NCI-H1092 treated with DMSO at 0.1 percent for 48 hours (cell line): ENCODE measurements around the gene SCAPER.
A peak's percentile ranks its signal among the peaks of the same experiment; 100 is the strongest.
"Not testable (repeated sequence)": the region's sequence is repeated elsewhere in the genome, so short reads cannot be mapped to it uniquely, and the experiment has no call there.

Experiments
- DNase-seq: peaks from one replicate; lab custom pipeline; 2025; lab: John Stamatoyannopoulos, UW

Gene SCAPER

GRCh38 chr15:76576523-76577279, 328.4 kb downstream of the SCAPER start:
- DNase-seq: no peak

GRCh38 chr15:76575679-76576078, 329.5 kb downstream of the SCAPER start:
- DNase-seq: no peak

- DNase-seq: no peak
Measured at GRCh38 chr15:76575274-76575673, 329.9 kb downstream of the SCAPER start.

- no peak for DNase-seq
Measured at GRCh38 chr15:76572983-76573314, 332.2 kb downstream of the SCAPER start.

- no peak for DNase-seq
Measured at GRCh38 chr15:76566276-76566675, 338.9 kb downstream of the SCAPER start.

- DNase-seq: no peak
Measured at GRCh38 chr15:76565366-76565765, 339.8 kb downstream of the SCAPER start.

GRCh38 chr15:76555247-76555646, 349.9 kb downstream of the SCAPER start:
- DNase-seq: no peak

- DNase-seq: no peak
Measured at GRCh38 chr15:76553564-76553963, 351.6 kb downstream of the SCAPER start.

- no peak for DNase-seq
Measured at GRCh38 chr15:76553102-76553501, 352.0 kb downstream of the SCAPER start.

GRCh38 chr15:76546805-76547204, 358.3 kb downstream of the SCAPER start:
- no peak for DNase-seq

- DNase-seq: no peak
Measured at GRCh38 chr15:76533995-76534394, 371.1 kb downstream of the SCAPER start.

GRCh38 chr15:76533060-76533820, 371.9 kb downstream of the SCAPER start:
- peak; percentile 4 for DNase-seq

GRCh38 chr15:76529911-76530310, 375.2 kb downstream of the SCAPER start:
- no peak for DNase-seq

GRCh38 chr15:76526111-76526510, 379.0 kb downstream of the SCAPER start:
- DNase-seq: no peak

GRCh38 chr15:76517910-76518309, 387.2 kb downstream of the SCAPER start:
- no peak for DNase-seq

- DNase-seq: peak; percentile 65
Measured at GRCh38 chr15:76514282-76514681, 390.9 kb downstream of the SCAPER start.

GRCh38 chr15:76512971-76513370, 392.2 kb downstream of the SCAPER start:
- DNase-seq: no peak

- not testable (repeated sequence) for DNase-seq
Measured at GRCh38 chr15:76510663-76511062, 394.5 kb downstream of the SCAPER start.

- DNase-seq: no peak
Measured at GRCh38 chr15:76503804-76504203, 401.3 kb downstream of the SCAPER start.

GRCh38 chr15:76503121-76503520, 402.0 kb downstream of the SCAPER start:
- no peak for DNase-seq

- DNase-seq: no peak
Measured at GRCh38 chr15:76502678-76503077, 402.5 kb downstream of the SCAPER start.

- DNase-seq: not testable (repeated sequence)
Measured at GRCh38 chr15:76502185-76502584, 403.0 kb downstream of the SCAPER start.

- no peak for DNase-seq
Measured at GRCh38 chr15:76501726-76502125, 403.4 kb downstream of the SCAPER start.

- no peak for DNase-seq
Measured at GRCh38 chr15:76501011-76501410, 404.1 kb downstream of the SCAPER start.
